HepG2 (cell line): Measurements from ENCODE around the gene KRTAP10-10.

ENCODE experiments used
- CTCF ChIP-seq: sonication (generic); formaldehyde crosslinking; IDR thresholded peaks from 2 replicates; pipeline ENCODE4 v1.5.0; 2020; ENCODE audit warnings: mild to moderate bottlenecking, missing genetic modification reagents, moderate library complexity
- E2F5 ChIP-seq: sonication (generic); formaldehyde crosslinking; conservative IDR thresholded peaks from 2 replicates; pipeline ENCODE4 v1.4.0; 2020; ENCODE audit warnings: missing genetic modification reagents
- KDM3A ChIP-seq: IDR thresholded peaks from 2 replicates; pipeline ENCODE4 v1.6.1; 2018; ENCODE audit warnings: low read depth, missing compliant biosample characterization
- LCORL ChIP-seq, 2 experiments: fragments of 450-650 bp in 1 of 2; sonication (generic) in 1 of 2; formaldehyde crosslinking in 1 of 2; IDR thresholded peaks; 2 replicates each; pipeline versions ENCODE4 v1.5.0 to v1.6.1; 2017 to 2020; ENCODE audit warnings: antibody characterized with exemption in 1 of 2, missing genetic modification reagents in 1 of 2
- POLR2A ChIP-seq, 2 experiments: IDR thresholded peaks; 2 replicates each; pipeline ENCODE4 v1.6.1; 2011; ENCODE audit warnings: low read depth in 2 of 2, low read length in 2 of 2, mild to moderate bottlenecking in 1 of 2, moderate library complexity in 1 of 2; ENCODE audit not compliant: insufficient read depth in 1 of 2
- ZBTB1 ChIP-seq: sonication (generic); formaldehyde crosslinking; IDR thresholded peaks from 2 replicates; pipeline ENCODE4 v1.4.0; 2020; ENCODE audit warnings: missing genetic modification reagents, borderline replicate concordance
- ZFP36L1 ChIP-seq: sonication (generic); formaldehyde crosslinking; IDR thresholded peaks from 2 replicates; pipeline ENCODE4 v1.8.0; 2022; ENCODE audit warnings: mild to moderate bottlenecking, missing genetic modification reagents, moderate library complexity
- ZNF468 ChIP-seq: sonication (generic); formaldehyde crosslinking; IDR thresholded peaks from 2 replicates; pipeline ENCODE4 v1.8.0; 2022; ENCODE audit warnings: mild to moderate bottlenecking, moderate library complexity, missing genetic modification reagents
- ZNF687 ChIP-seq: sonication (generic); formaldehyde crosslinking; IDR thresholded peaks from 2 replicates; pipeline ENCODE4 v1.5.1; 2020; ENCODE audit warnings: mild to moderate bottlenecking, missing genetic modification reagents, moderate library complexity
- ZNF780A ChIP-seq: sonication (generic); formaldehyde crosslinking; IDR thresholded peaks from 2 replicates; pipeline ENCODE4 v1.8.0; 2022; ENCODE audit warnings: mild to moderate bottlenecking, missing genetic modification reagents, moderate library complexity

GRCh38 chr21:44664691-44665090 is 27.5 kb downstream of the KRTAP10-10 start:
- TF ChIP-seq E2F5 (CRISPR knock-in tag), result no peak
- TF ChIP-seq LCORL (IDR thresholded peaks at IDR 0.05), result no peak
- TF ChIP-seq LCORL (CRISPR knock-in tag; IDR thresholded peaks at IDR 0.05), result no peak
- TF ChIP-seq ZBTB1 (CRISPR knock-in tag), result no peak
- TF ChIP-seq CTCF (CRISPR knock-in tag), result no peak
- no peak for TF ChIP-seq ZNF687
- TF ChIP-seq POLR2A (IDR thresholded peaks at IDR 0.05; ENCODE audit: insufficient read depth in 1 of 2, low read depth in 2 of 2, low read length in 2 of 2), result no peak
- no peak for TF ChIP-seq ZNF468 (CRISPR knock-in tag)
- no peak for TF ChIP-seq KDM3A (CRISPR knock-in tag)
- no peak for TF ChIP-seq ZFP36L1
- TF ChIP-seq ZNF780A (CRISPR knock-in tag), result no peak
